K562 (cell line): ENCODE data around the gene NCOA6. TPM values are rescaled to one million over a fixed set of nuclear protein-coding genes. Genes with fewer than 3 reads are reported as not detected.

Experiments
- EP300 ChIP-seq: IDR thresholded peaks from 2 replicates; pipeline ENCODE4 v1.6.1; 2012; ENCODE audit warnings: low read length, improper control_type of control experiment
- HDAC8 ChIP-seq: fragments of 450-650 bp; IDR thresholded peaks from 2 replicates; pipeline ENCODE4 v1.6.1; 2016; ENCODE audit warnings: mild to moderate bottlenecking, missing genetic modification characterization, moderate library complexity, missing compliant biosample characterization
- HDGF ChIP-seq: fragments of 450-650 bp; IDR thresholded peaks from 2 replicates; pipeline ENCODE4 v1.6.1; 2016
- HLTF ChIP-seq: fragments of 450-650 bp; IDR thresholded peaks from 2 replicates; pipeline ENCODE4 v1.6.1; 2016
- KDM5B ChIP-seq: fragments of 200-600 bp; sonication (generic); IDR thresholded peaks from 2 replicates; pipeline ENCODE4 v1.6.1; 2012; ENCODE audit warnings: low read depth, mild to moderate bottlenecking, moderate library complexity, low read length, control low read depth, inconsistent platforms; ENCODE audit not compliant: insufficient replicate concordance
- MBD2 ChIP-seq: sonication (generic); IDR thresholded peaks from 2 replicates; pipeline ENCODE4 v1.6.1; 2016; ENCODE audit warnings: low read depth, borderline replicate concordance
- MEIS2 ChIP-seq: fragments of 450-650 bp; IDR thresholded peaks from 2 replicates; pipeline ENCODE4 v1.6.1; 2014; ENCODE audit warnings: mild to moderate bottlenecking; ENCODE audit not compliant: partially characterized antibody
- NFE2 ChIP-seq: IDR thresholded peaks from 2 replicates; pipeline ENCODE4 v1.6.1; 2014; ENCODE audit warnings: antibody characterized with exemption, low read depth
- NUFIP1 ChIP-seq: fragments of 450-650 bp; IDR thresholded peaks from 2 replicates; pipeline ENCODE4 v1.6.1; 2018; ENCODE audit not compliant: partially characterized antibody
- RBM15 ChIP-seq: fragments of 200-400 bp; formaldehyde crosslinking; IDR thresholded peaks from 2 replicates; pipeline ENCODE4 v1.6.1; 2018; ENCODE audit warnings: mild to moderate bottlenecking, low read length, moderate library complexity; ENCODE audit not compliant: insufficient read depth
- RBM17 ChIP-seq: fragments of 200-400 bp; formaldehyde crosslinking; IDR thresholded peaks from 2 replicates; pipeline ENCODE4 v1.6.1; 2017; ENCODE audit warnings: low read depth, mild to moderate bottlenecking, low read length, borderline replicate concordance
- RBM25 ChIP-seq: fragments of 200-400 bp; formaldehyde crosslinking; IDR thresholded peaks from 2 replicates; pipeline ENCODE4 v1.6.1; 2018; ENCODE audit warnings: low read length, low read depth, moderate library complexity; ENCODE audit not compliant: severe bottlenecking
- SMARCA5 ChIP-seq: fragments of 450-650 bp; IDR thresholded peaks from 2 replicates; pipeline ENCODE4 v1.6.1; 2016
- SUPT5H ChIP-seq: fragments of 450-650 bp; IDR thresholded peaks from 2 replicates; pipeline ENCODE4 v1.6.1; 2016
- TCF7 ChIP-seq: sonication (generic); IDR thresholded peaks from 2 replicates; pipeline ENCODE4 v1.6.1; 2016; ENCODE audit warnings: antibody characterized with exemption, borderline replicate concordance
- TEAD2 ChIP-seq: fragments of 450-650 bp; IDR thresholded peaks from 2 replicates; pipeline ENCODE4 v1.6.1; 2016; ENCODE audit warnings: missing genetic modification characterization, control low read depth, missing compliant biosample characterization
- THRAP3 ChIP-seq: fragments of 450-650 bp; IDR thresholded peaks from 2 replicates; pipeline ENCODE4 v1.6.1; 2016; ENCODE audit warnings: mild to moderate bottlenecking, inconsistent platforms, borderline replicate concordance
- ZNF146 ChIP-seq: IDR thresholded peaks from one replicate; pipeline ENCODE4 v1.6.1; 2018; ENCODE audit warnings: missing compliant biosample characterization; ENCODE audit not compliant: unreplicated experiment
- ZNF766 ChIP-seq: fragments of 200-800 bp; sonication (Bioruptor generic); conservative IDR thresholded peaks from 2 replicates; pipeline ENCODE4 v1.6.1; 2016; ENCODE audit warnings: missing genetic modification characterization, missing compliant biosample characterization
- polyA plus RNA-seq, 8 experiments: library from polyadenylated mRNA; depleted of rRNA in 4 of 8; stranded (reverse) in 5 of 8; unstranded in 3 of 8; fragments of >200 nt; fragmentation: Nextera tagmentation in 2 of 8; fragmentation: Illumina TruSeq in 1 of 8; extraction: Ambion mirVana in 2 of 8; extraction: Trizol in 1 of 8; gene quantifications; 2 replicates each; pipeline versions ENCODE4 v1.2.1 to v1.2.3, GENCODE V29; 2011 to 2014; ENCODE audit warnings: inconsistent platforms in 1 of 8, missing spikeins in 1 of 8
- total RNA-seq, 7 experiments: library from RNA; depleted of rRNA in 6 of 7; stranded (reverse); fragments of >200 nt in 6 of 7; fragmentation: Illumina TruSeq in 2 of 7; extraction: Trizol in 2 of 7; gene quantifications; 2 replicates each; pipeline versions ENCODE4 v1.2.1 to v1.2.3, GENCODE V29; 2011 to 2021; ENCODE audit warnings: low replicate concordance in 1 of 7
- TF ChIP-seq, protein P1 (sequence below): sonication (generic); formaldehyde crosslinking; IDR thresholded peaks from 2 replicates; pipeline ENCODE4 v1.9.0; 2022; ENCODE audit warnings: mild to moderate bottlenecking, missing genetic modification reagents
- TF ChIP-seq, protein P2 (sequence below): fragments of 450-650 bp; formaldehyde crosslinking; IDR thresholded peaks from 2 replicates; pipeline ENCODE4 v1.4.0; 2020; ENCODE audit warnings: mild to moderate bottlenecking, moderate library complexity
- TF ChIP-seq, protein P3 (sequence below): conservative IDR thresholded peaks from 2 replicates; pipeline ENCODE4 v1.6.1; 2011; ENCODE audit warnings: low read depth, mild to moderate bottlenecking, low read length; ENCODE audit not compliant: control insufficient read depth
- TF ChIP-seq, protein P4 (sequence below): sonication (generic); formaldehyde crosslinking; IDR thresholded peaks from 2 replicates; pipeline ENCODE4 v1.5.0; 2020; ENCODE audit warnings: missing genetic modification reagents

The NCOA6 gene
- total and polyA plus RNA-seq, 9 of the 15 experiments (the other 6 are each of a cell fraction or from before 2014, with no cell fraction given), result 6.1 to 25.0 (median 9.5) TPM

DNA sequence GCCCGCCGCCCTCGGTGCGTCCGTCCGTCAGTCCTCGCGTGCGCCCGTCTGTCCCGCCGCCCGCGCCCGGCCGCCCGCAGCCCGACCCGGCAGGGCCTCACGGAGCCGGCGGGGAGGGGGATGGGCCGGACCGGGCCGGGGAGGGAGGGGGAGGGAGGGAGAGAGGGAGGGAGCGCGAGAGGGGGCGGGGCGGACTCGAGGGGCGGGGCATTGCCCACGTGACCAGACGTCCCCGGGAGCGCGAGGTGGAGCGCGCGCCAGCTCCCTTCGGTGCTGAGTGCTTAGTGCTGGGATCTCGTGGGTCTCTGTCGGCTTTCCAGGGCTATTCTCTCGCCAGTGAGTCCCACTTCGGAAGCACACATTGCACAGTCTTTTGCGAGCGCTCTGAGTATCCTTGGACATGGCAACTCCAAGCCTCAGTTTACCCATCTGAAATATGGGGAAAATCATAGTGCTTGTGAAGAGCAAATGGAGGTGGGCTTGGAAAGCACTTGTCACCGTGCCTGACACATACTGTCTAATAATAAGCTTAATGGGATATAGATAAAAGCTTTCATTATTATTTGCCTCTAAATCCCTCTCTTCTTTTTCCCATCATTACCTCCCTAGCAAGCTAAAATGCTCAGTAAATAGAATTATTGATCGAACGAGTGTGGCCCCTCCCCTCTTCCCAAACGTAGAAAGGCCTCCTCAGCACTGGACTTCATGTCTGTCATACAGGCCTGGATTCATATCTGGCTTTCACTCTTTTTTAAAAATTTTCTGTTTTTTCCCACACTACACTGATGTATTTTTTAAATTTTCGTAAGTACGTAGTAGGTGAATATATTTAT lies at the start of gene NCOA6 (continued):
- TF ChIP-seq, protein P1, sequence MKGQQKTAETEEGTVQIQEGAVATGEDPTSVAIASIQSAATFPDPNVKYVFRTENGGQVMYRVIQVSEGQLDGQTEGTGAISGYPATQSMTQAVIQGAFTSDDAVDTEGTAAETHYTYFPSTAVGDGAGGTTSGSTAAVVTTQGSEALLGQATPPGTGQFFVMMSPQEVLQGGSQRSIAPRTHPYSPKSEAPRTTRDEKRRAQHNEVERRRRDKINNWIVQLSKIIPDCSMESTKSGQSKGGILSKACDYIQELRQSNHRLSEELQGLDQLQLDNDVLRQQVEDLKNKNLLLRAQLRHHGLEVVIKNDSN, result peak; percentile 92
- TF ChIP-seq MBD2 (0 out of 2 replicates have a peak, but pooled peaks have one; percentile 34), TEAD2 (tag) (no peak), MEIS2 (no peak), ZNF766 (CRISPR knock-in tag) (no peak), EP300 (no peak), SMARCA5 (0 out of 2 replicates have a peak, but pooled peaks have one; percentile 67), RBM17 (no peak), SUPT5H (peak; percentile 86), HDAC8 (tag) (no peak), RBM25 (peak; percentile 76), KDM5B (peak; percentile 77), HDGF (0 out of 2 replicates have a peak, but pooled peaks have one; percentile 70), NFE2 (no peak), NUFIP1 (no peak), ZNF146 (CRISPR knock-in tag) (no peak), HLTF (peak; percentile 30; the same call in 1 of the 2 replicates), TCF7 (no peak), THRAP3 (no peak), RBM15 (no peak)
- TF ChIP-seq, protein P2, sequence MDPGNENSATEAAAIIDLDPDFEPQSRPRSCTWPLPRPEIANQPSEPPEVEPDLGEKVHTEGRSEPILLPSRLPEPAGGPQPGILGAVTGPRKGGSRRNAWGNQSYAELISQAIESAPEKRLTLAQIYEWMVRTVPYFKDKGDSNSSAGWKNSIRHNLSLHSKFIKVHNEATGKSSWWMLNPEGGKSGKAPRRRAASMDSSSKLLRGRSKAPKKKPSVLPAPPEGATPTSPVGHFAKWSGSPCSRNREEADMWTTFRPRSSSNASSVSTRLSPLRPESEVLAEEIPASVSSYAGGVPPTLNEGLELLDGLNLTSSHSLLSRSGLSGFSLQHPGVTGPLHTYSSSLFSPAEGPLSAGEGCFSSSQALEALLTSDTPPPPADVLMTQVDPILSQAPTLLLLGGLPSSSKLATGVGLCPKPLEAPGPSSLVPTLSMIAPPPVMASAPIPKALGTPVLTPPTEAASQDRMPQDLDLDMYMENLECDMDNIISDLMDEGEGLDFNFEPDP (CRISPR knock-in tag), result no peak
- TF ChIP-seq, protein P3, sequence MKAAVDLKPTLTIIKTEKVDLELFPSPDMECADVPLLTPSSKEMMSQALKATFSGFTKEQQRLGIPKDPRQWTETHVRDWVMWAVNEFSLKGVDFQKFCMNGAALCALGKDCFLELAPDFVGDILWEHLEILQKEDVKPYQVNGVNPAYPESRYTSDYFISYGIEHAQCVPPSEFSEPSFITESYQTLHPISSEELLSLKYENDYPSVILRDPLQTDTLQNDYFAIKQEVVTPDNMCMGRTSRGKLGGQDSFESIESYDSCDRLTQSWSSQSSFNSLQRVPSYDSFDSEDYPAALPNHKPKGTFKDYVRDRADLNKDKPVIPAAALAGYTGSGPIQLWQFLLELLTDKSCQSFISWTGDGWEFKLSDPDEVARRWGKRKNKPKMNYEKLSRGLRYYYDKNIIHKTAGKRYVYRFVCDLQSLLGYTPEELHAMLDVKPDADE, result 0 out of 2 replicates have a peak, but pooled peaks have one; percentile 57
- TF ChIP-seq, protein P4, sequence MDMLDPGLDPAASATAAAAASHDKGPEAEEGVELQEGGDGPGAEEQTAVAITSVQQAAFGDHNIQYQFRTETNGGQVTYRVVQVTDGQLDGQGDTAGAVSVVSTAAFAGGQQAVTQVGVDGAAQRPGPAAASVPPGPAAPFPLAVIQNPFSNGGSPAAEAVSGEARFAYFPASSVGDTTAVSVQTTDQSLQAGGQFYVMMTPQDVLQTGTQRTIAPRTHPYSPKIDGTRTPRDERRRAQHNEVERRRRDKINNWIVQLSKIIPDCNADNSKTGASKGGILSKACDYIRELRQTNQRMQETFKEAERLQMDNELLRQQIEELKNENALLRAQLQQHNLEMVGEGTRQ (CRISPR knock-in tag), result peak; percentile 94
